Measurements from ENCODE around the gene RNF183.
A peak's percentile ranks its signal among the peaks of the same experiment; 100 is the strongest.

GRCh38 chr9:113275157-113276131, 27.7 kb downstream of the RNF183 start, which contains the start of the genes CDC26 and PRPF4:
- TF ChIP-seq HMGN3 (IDR thresholded peaks at IDR 0.05; ENCODE audit: borderline replicate concordance, extremely low read depth, insufficient read length, low read depth, low read length) (no peak), ZNF174 (CRISPR knock-in tag; IDR thresholded peaks at IDR 0.05) (no peak), MYNN (IDR thresholded peaks at IDR 0.05) (no peak), MYNN (CRISPR knock-in tag; IDR thresholded peaks at IDR 0.05) (no peak), CTCF (IDR thresholded peaks at IDR 0.05 in 2 of 3, conservative IDR thresholded peaks at IDR 0.05 in 1 of 3; ENCODE audit: insufficient read depth in 2 of 3, low read depth in 1 of 3, low read length in 3 of 3) (0 out of 6 replicates have a peak, but pooled peaks of 1 of the 3 experiments have one; percentile 0), HDAC6 (IDR thresholded peaks at IDR 0.05; ENCODE audit: low read depth, low read length) (no peak), TBP (optimal IDR thresholded peaks at IDR 0.05; ENCODE audit: low read depth, low read length) (peak; percentile 85), USF2 (CRISPR knock-in tag; IDR thresholded peaks at IDR 0.05) (no peak), NR3C1 (CRISPR knock-in tag; IDR thresholded peaks at IDR 0.05) (no peak), POU5F1 (IDR thresholded peaks at IDR 0.05; ENCODE audit: borderline replicate concordance, low read depth, low read length, partially characterized antibody) (peak; percentile 52), BCOR (IDR thresholded peaks at IDR 0.05) (no peak), ZNF311 (CRISPR knock-in tag; IDR thresholded peaks at IDR 0.05) (no peak), ERF (CRISPR knock-in tag; IDR thresholded peaks at IDR 0.05) (no peak), TEAD2 (tag; IDR thresholded peaks at IDR 0.05) (no peak)
